ENCODE measurements around the gene PTPN5.

GRCh38 chr11:18773104-18773503 lies 18.5 kb downstream of the PTPN5 start:
- TF ChIP-seq SP1 (IDR thresholded peaks at IDR 0.05) (no peak), ELF4 (IDR thresholded peaks at IDR 0.05) (no peak), TARDBP (IDR thresholded peaks at IDR 0.05) (no peak), BHLHE40 (IDR thresholded peaks at IDR 0.05; ENCODE audit: borderline replicate concordance) (no peak), FOXA1 (IDR thresholded peaks at IDR 0.05) (no peak), SUZ12 (IDR thresholded peaks at IDR 0.05) (no peak)

Measured in HEK293T (cell line).